H9 (cell line): ENCODE results near the gene KATNB1. TPM values are rescaled to one million over a fixed set of nuclear protein-coding genes. Genes with fewer than 3 reads are reported as not detected.

Experiments
- DNase-seq: peaks from one replicate; pipeline ENCODE4 v3.0.0-alpha.2; 2017
- H2AFZ ChIP-seq: one replicate; pipeline ENCODE4 v1.6.1; 2013; ENCODE audit warnings: mild to moderate bottlenecking, low read length, control low read depth, moderate library complexity
- H2AK5ac ChIP-seq: 2 replicates; pipeline ENCODE4 v1.6.1; 2013; ENCODE audit warnings: low read length, control low read depth, mixed read lengths; ENCODE audit not compliant: insufficient read length
- H2BK120ac ChIP-seq: one replicate; pipeline ENCODE4 v1.6.1; 2013; ENCODE audit warnings: low read depth, mild to moderate bottlenecking, low read length, control low read depth, inconsistent platforms; ENCODE audit not compliant: poor library complexity, severe bottlenecking
- H2BK12ac ChIP-seq: 2 replicates; pipeline ENCODE4 v1.6.1; 2013; ENCODE audit warnings: low read length, control low read depth, mixed read lengths, low read depth; ENCODE audit not compliant: insufficient read length
- H2BK15ac ChIP-seq: 2 replicates; pipeline ENCODE4 v1.6.1; 2013; ENCODE audit warnings: low read depth, low read length, control low read depth
- H2BK20ac ChIP-seq: one replicate; pipeline ENCODE4 v1.6.1; 2013; ENCODE audit warnings: low read depth, mild to moderate bottlenecking, low read length, control low read depth, inconsistent platforms; ENCODE audit not compliant: poor library complexity, severe bottlenecking
- H2BK5ac ChIP-seq: 2 replicates; pipeline ENCODE4 v1.6.1; 2013; ENCODE audit warnings: low read length, control low read depth, mixed read lengths; ENCODE audit not compliant: insufficient read length
- H3K14ac ChIP-seq: 2 replicates; pipeline ENCODE4 v1.6.1; 2013; ENCODE audit warnings: low read length, control low read depth; ENCODE audit not compliant: insufficient read depth
- H3K18ac ChIP-seq: 2 replicates; pipeline ENCODE4 v1.6.1; 2013; ENCODE audit warnings: low read depth, mild to moderate bottlenecking, mixed read lengths, low read length, control low read depth; ENCODE audit not compliant: insufficient read length
- H3K23ac ChIP-seq: 2 replicates; pipeline ENCODE4 v1.6.1; 2013; ENCODE audit warnings: low read length, control low read depth, mixed read lengths, low read depth; ENCODE audit not compliant: insufficient read length
- H3K23me2 ChIP-seq: 2 replicates; pipeline ENCODE4 v1.6.1; 2013; ENCODE audit warnings: low read depth, mild to moderate bottlenecking, mixed read lengths, low read length, control low read depth; ENCODE audit not compliant: insufficient read length, poor library complexity, severe bottlenecking
- H3K27ac ChIP-seq: 2 replicates; pipeline ENCODE4 v1.5.1; 2013; ENCODE audit warnings: low read length, control low read depth, mixed read lengths, low read depth; ENCODE audit not compliant: insufficient read length
- H3K27me3 ChIP-seq: 2 replicates; pipeline ENCODE4 v1.6.1; 2013; ENCODE audit warnings: low read length, control low read depth, inconsistent platforms; ENCODE audit not compliant: insufficient read depth
- H3K4ac ChIP-seq: 2 replicates; pipeline ENCODE4 v1.6.1; 2013; ENCODE audit warnings: low read depth, mild to moderate bottlenecking, control low read depth, inconsistent platforms, low read length, moderate library complexity
- H3K4me1 ChIP-seq: 2 replicates; pipeline ENCODE4 v1.6.1; 2013; ENCODE audit warnings: low read length, control low read depth, inconsistent platforms; ENCODE audit not compliant: insufficient read depth
- H3K4me2 ChIP-seq: 2 replicates; pipeline ENCODE4 v1.6.1; 2013; ENCODE audit warnings: low read length, control low read depth, mixed read lengths; ENCODE audit not compliant: insufficient read length, insufficient read depth
- H3K56ac ChIP-seq: 2 replicates; pipeline ENCODE4 v1.6.1; 2013; ENCODE audit warnings: low read depth, mild to moderate bottlenecking, mixed read lengths, low read length, control low read depth; ENCODE audit not compliant: insufficient read length
- H3K79me1 ChIP-seq: 2 replicates; pipeline ENCODE4 v1.6.1; 2013; ENCODE audit warnings: low read depth, mild to moderate bottlenecking, moderate library complexity, low read length, control low read depth, inconsistent platforms; ENCODE audit not compliant: insufficient read depth, poor library complexity, severe bottlenecking
- H3K79me2 ChIP-seq: 2 replicates; pipeline ENCODE4 v1.6.1; 2013; ENCODE audit warnings: low read length, control low read depth, inconsistent platforms; ENCODE audit not compliant: insufficient read depth
- H3K9ac ChIP-seq: 2 replicates; pipeline ENCODE4 v1.6.1; 2013; ENCODE audit warnings: low read length, control low read depth, mixed read lengths; ENCODE audit not compliant: insufficient read length; ENCODE audit errors: extremely low read depth
- H3K9me3 ChIP-seq: one replicate; pipeline ENCODE4 v1.6.1; 2013; ENCODE audit warnings: low read depth, low read length, inconsistent platforms; ENCODE audit not compliant: control insufficient read depth
- H3T11ph ChIP-seq: one replicate; pipeline ENCODE4 v1.6.1; 2013; ENCODE audit warnings: mild to moderate bottlenecking, low read length, control low read depth, inconsistent platforms
- H4K20me1 ChIP-seq: one replicate; pipeline ENCODE4 v1.6.1; 2013; ENCODE audit not compliant: control insufficient read depth, insufficient read length, insufficient read depth
- H4K5ac ChIP-seq: 2 replicates; pipeline ENCODE4 v1.6.1; 2013; ENCODE audit warnings: low read depth, mild to moderate bottlenecking, mixed read lengths, low read length, control low read depth; ENCODE audit not compliant: insufficient read length
- H4K8ac ChIP-seq: replicated peaks from 2 replicates; pipeline ENCODE4 v1.6.1; 2013; ENCODE audit warnings: low read length, control low read depth, mixed read lengths, low read depth; ENCODE audit not compliant: insufficient read length
- H4K91ac ChIP-seq: 2 replicates; pipeline ENCODE4 v1.6.1; 2013; ENCODE audit warnings: low read depth, mild to moderate bottlenecking, moderate library complexity, mixed read lengths, low read length, control low read depth; ENCODE audit not compliant: insufficient read length
- H3K27ac Mint-ChIP-seq, 3 experiments: 2 replicates in 2 of 3; 3 replicates in 1 of 3; pipeline ENCODE4 v1.8.0; 2020 to 2021; ENCODE audit warnings: mixed read lengths in 3 of 3, mild to moderate bottlenecking in 1 of 3, moderate library complexity in 1 of 3
- H3K27me3 Mint-ChIP-seq: 2 replicates; pipeline ENCODE4 v1.8.0; 2021; ENCODE audit warnings: low read depth, mild to moderate bottlenecking, moderate library complexity, mixed read lengths
- H3K36me3 Mint-ChIP-seq, 3 experiments: 2 replicates in 2 of 3; 3 replicates in 1 of 3; pipeline ENCODE4 v1.8.0; 2020 to 2021; ENCODE audit warnings: low read depth in 3 of 3, mixed read lengths in 3 of 3; ENCODE audit not compliant: insufficient read depth in 1 of 3
- H3K4me1 Mint-ChIP-seq, 2 experiments: 2 replicates each; pipeline ENCODE4 v1.8.0; 2020; ENCODE audit warnings: mixed read lengths in 2 of 2
- H3K4me3 Mint-ChIP-seq, 2 experiments: 2 replicates in 1 of 2; 3 replicates in 1 of 2; pipeline ENCODE4 v1.8.0; 2020 to 2021; ENCODE audit warnings: mild to moderate bottlenecking in 2 of 2, mixed read lengths in 2 of 2, moderate library complexity in 1 of 2
- H3K9me3 Mint-ChIP-seq, 2 experiments: 2 replicates in 1 of 2; 3 replicates in 1 of 2; pipeline ENCODE4 v1.8.0; 2020; ENCODE audit warnings: mild to moderate bottlenecking in 2 of 2, mixed read lengths in 2 of 2, moderate library complexity in 1 of 2
- WGBS: extraction: QIAGEN DNeasy Blood & Tissue Kit; methylation state at CpG from one replicate; pipeline ENCODE4 v1.1.7; 2013; ENCODE audit warnings: missing lambda C conversion rate, low lambda C conversion rate, mixed read lengths; ENCODE audit not compliant: insufficient read length; ENCODE audit errors: extremely low coverage; 5-methylcytosine and 5-hydroxymethylcytosine counted together
- total RNA-seq: library from RNA; stranded (reverse); gene quantifications from 2 replicates; pipeline ENCODE4 v1.2.1, GENCODE V29; 2021
- TF ChIP-seq, protein P1 (sequence below): fragments of 200-600 bp; sonication (generic); conservative IDR thresholded peaks from 3 replicates; pipeline ENCODE4 v1.8.0; 2021; ENCODE audit warnings: antibody characterized with exemption, mild to moderate bottlenecking

The KATNB1 gene
- total RNA-seq, 1 experiment from 2014 or later: 29.9 TPM

DNA sequence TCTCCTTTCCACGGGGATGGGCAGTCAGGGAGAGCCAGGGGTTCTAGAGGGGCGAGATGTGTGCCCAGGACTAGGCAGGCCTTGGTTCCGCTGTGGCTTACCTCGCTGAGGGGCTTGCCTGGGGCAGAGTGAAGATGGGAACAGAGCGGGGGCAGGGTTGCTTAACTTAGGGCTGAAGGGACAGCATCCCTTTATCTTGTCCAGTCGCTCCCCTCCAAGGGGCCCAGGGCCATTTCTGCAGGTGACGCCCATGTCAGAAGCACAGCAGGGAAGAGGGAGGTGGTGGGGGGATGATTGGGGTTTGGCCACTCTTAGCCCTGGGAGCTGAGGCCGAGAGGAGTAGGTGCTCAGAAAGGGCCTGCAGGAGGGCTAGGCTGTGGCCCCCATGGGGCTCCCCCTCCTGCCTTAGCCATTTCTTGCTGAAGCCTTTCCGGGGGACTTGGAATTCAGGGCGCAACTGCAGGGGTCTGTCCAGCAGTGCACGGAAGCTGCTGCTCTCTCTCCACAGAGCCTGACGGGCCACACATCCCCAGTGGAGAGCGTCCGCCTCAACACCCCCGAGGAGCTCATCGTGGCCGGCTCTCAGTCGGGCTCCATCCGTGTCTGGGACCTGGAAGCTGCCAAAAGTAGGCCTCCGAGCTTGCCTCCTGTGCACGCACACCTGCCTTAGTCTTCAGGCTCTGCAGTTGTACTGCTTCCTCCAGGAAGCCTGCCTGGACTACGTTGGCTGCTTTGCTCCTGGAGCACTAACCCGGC is 8.5 kb downstream of the KATNB1 start:
- H3K9me3 ChIP-seq: no peaks in the 10 kb centered on the region
- no peak overlapping the region for H2BK5ac ChIP-seq
- Mint-ChIP-seq H3K9me3 (no peaks in the 10 kb centered on the region), H3K4me1 (no peaks in the 10 kb centered on the region), H3K27ac (peak overlapping the region in 2 of 3 experiments; percentile 0 to 37; a peak in 2 of 7 replicates), H3K36me3 (peaks cover 5% of the 10 kb centered on the region in 3 experiments; a peak in 3 of 7 replicates), H3K27me3 (no peaks in the 10 kb centered on the region; the same call in 1 of the 2 replicates), H3K4me3 (no peak overlapping the region)
- TF ChIP-seq, protein P1, sequence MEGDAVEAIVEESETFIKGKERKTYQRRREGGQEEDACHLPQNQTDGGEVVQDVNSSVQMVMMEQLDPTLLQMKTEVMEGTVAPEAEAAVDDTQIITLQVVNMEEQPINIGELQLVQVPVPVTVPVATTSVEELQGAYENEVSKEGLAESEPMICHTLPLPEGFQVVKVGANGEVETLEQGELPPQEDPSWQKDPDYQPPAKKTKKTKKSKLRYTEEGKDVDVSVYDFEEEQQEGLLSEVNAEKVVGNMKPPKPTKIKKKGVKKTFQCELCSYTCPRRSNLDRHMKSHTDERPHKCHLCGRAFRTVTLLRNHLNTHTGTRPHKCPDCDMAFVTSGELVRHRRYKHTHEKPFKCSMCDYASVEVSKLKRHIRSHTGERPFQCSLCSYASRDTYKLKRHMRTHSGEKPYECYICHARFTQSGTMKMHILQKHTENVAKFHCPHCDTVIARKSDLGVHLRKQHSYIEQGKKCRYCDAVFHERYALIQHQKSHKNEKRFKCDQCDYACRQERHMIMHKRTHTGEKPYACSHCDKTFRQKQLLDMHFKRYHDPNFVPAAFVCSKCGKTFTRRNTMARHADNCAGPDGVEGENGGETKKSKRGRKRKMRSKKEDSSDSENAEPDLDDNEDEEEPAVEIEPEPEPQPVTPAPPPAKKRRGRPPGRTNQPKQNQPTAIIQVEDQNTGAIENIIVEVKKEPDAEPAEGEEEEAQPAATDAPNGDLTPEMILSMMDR: no peak
- H3K27me3 ChIP-seq: no peaks in the 10 kb centered on the region
- no peak overlapping the region for H3K27ac ChIP-seq
- no peak overlapping the region; the same call in 1 of the 2 replicates for H2BK15ac ChIP-seq
- no peak overlapping the region for H3K23ac ChIP-seq
- H3T11ph ChIP-seq: no peak overlapping the region
- H2BK120ac ChIP-seq: no peak overlapping the region
- WGBS: no CpG with 5 or more reads among the region's 23 CpGs
- H2AK5ac ChIP-seq: no peak overlapping the region
- H3K9ac ChIP-seq: no peak overlapping the region
- no peak overlapping the region for H2BK12ac ChIP-seq
- H3K14ac ChIP-seq: no peak overlapping the region
- no peak overlapping the region for H3K4ac ChIP-seq
- no peaks in the 10 kb centered on the region for H3K23me2 ChIP-seq
- no peak overlapping the region for H4K8ac ChIP-seq
- no peak overlapping the region for H2AFZ ChIP-seq
- H4K20me1 ChIP-seq: peaks cover 3% of the 10 kb centered on the region
- H3K56ac ChIP-seq: no peak overlapping the region
- no peak overlapping the region for H2BK20ac ChIP-seq
- no peak overlapping the region for H4K5ac ChIP-seq
- no peak overlapping the region for H4K91ac ChIP-seq
- H3K79me1 ChIP-seq: no peaks in the 10 kb centered on the region
- H3K4me2 ChIP-seq: no peak overlapping the region
- no peaks in the 10 kb centered on the region for H3K79me2 ChIP-seq
- peak; percentile 27 for DNase-seq
- no peaks in the 10 kb centered on the region for H3K4me1 ChIP-seq
- H3K18ac ChIP-seq: no peak overlapping the region
